Activated T-helper 1 cell treated with anti-CD3 and anti-CD28 coated beads, Interleukin-12 subunit alpha, Interleukin-12 subunit beta, Interleukin-2, Interleukin-4 antibody, amounts not matched to agents 30 ng/mL and 10 ng/mL and 1 ng/mL, durations not matched to agents 14 hours and 24 hours and 36 hours (primary cell): Measurements from ENCODE around the gene SLC7A6. TPM values are rescaled to one million over a fixed set of nuclear protein-coding genes. Genes with fewer than 3 reads are reported as not detected.

Source experiments
- total RNA-seq: library from RNA; stranded (reverse); gene quantifications from 2 replicates; pipeline ENCODE4 v1.2.3, GENCODE V29; 2022

Gene SLC7A6
- total RNA-seq, 1 donor from 2014 or later: 143 TPM

Other genes with a start within 250 kb of the SLC7A6 start
- not detected in 2 replicates for gene DPEP2NB, start 248.6 kb upstream of the SLC7A6 start, total RNA-seq
- gene DDX28, start 241.3 kb upstream of the SLC7A6 start, total RNA-seq: 28.2 and 28.4 TPM in 2 replicates
- gene DUS2, start 241.2 kb upstream of the SLC7A6 start, total RNA-seq: 34.7 and 37.2 TPM in 2 replicates
- gene NFATC3, start 179.2 kb upstream of the SLC7A6 start, total RNA-seq: 152 and 157 TPM in 2 replicates
- 0.10 and 0.12 TPM in 2 replicates for gene ESRP2, start 28.4 kb upstream of the SLC7A6 start, total RNA-seq
- gene PLA2G15, start 19.2 kb upstream of the SLC7A6 start, total RNA-seq: 8.6 and 8.8 TPM in 2 replicates
- gene SLC7A6OS, start 46.4 kb downstream of the SLC7A6 start, total RNA-seq: 26.5 and 27.6 TPM in 2 replicates
- gene PRMT7, start 46.5 kb downstream of the SLC7A6 start, total RNA-seq: 80.6 and 85.2 TPM in 2 replicates
- 0.49 and 0.61 TPM in 2 replicates for gene SMPD3, start 184.0 kb downstream of the SLC7A6 start, total RNA-seq